ENCODE results near the gene IYD.

The IYD gene, protein sequence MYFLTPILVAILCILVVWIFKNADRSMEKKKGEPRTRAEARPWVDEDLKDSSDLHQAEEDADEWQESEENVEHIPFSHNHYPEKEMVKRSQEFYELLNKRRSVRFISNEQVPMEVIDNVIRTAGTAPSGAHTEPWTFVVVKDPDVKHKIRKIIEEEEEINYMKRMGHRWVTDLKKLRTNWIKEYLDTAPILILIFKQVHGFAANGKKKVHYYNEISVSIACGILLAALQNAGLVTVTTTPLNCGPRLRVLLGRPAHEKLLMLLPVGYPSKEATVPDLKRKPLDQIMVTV

DNA sequence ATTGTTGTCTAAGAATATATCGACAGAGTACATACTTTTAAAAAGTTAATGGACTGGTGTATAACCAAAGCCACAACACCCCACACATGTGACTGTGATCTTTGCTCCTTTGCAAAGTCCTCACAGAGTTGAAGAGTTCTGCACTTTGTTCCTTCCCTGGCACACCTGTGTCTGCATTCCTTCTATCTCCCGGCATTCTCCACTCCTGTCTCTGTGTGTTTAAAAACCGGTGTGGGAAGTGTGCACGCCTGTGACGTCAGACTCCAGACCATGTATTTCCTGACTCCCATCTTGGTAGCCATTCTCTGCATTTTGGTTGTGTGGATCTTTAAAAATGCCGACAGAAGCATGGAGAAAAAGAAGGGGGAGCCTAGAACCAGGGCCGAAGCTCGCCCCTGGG lies at the start of gene IYD:
Gene IYD (plus strand): TSS at position 251 of the 400 bp plus-strand sequence. CDS start 20 bp downstream, at position 271.
- DNase-seq, result no peak

DNA sequence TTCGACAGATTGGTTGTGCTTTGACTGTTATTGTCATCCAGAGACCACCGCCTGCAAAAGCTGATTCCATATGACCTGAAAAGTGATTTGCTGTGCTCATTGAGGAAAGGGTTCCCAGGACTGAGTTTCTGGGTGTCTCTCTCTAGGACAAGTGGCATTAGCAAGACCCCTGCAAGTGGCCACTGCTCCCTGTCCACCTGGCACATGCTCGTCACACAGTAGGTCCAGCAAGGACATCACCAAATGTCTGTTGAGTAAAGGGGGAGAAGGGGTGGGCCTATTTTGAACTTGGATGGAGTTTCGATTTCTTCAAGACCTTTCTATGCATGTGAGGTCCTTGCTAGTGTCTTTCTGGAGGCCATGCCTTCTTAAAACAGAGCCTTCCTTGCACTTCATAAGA lies 48.9 kb upstream of the IYD start:
- no peak for DNase-seq

DNA sequence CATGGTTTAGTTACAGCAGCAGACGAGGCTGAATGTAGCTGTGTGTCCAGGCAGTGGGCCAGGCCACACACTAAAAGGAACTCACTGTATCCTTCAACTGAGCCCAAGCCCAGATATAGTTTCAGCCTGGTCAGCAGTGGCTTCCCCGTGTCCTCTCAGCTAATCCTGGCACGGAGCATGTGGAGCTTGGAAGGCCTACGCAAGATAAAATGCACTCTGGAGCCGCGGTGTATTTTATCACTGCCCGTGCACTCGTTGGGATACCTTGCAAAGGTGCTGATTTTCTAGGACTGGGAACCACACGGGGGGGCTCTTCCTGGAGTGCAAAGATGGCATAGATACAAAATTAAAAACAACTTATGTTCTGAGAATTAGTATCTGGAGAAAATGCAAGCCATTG lies 48.4 kb upstream of the IYD start:
- DNase-seq, result no peak

DNA sequence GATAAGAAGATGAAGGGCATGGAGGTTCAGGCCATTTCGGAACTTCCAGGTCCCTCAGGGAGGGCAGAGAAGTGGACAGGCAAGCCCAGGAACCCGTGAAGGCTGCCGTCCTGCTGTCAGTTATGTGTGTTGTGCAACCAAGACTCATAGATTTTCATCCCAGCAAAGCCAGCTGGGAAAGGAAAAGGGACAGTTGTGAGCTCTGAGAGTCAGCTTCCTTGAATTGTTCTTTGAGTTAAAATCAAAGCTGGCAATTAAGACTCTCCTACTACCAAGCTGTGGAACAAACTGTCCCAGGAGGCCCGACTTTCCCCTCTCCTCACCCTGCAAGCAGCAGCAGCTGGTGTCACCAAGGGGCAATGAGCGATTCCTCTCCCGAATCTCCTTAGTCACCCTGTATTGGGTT lies 46.3 kb upstream of the IYD start:
- no peak for DNase-seq

DNA sequence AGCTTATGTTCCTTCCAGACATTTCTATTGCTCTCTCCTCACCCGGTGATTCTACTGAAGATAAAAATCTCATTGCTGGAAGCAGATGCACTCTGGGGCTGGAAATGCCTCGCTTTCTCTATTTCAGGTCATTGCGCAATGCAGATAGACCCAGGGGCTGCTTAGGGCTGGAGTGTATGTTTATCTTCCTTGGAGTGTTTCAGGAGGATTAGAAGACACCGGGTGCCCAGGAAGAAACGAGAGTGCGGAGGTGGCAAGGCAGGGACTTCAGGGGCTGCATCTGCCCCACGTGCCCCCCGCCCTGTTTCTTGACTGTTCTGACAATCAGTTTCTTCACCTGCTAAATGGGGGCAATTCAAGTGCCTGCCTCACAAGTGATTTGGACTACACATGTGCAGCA lies 45.6 kb upstream of the IYD start:
- no peak for DNase-seq

DNA sequence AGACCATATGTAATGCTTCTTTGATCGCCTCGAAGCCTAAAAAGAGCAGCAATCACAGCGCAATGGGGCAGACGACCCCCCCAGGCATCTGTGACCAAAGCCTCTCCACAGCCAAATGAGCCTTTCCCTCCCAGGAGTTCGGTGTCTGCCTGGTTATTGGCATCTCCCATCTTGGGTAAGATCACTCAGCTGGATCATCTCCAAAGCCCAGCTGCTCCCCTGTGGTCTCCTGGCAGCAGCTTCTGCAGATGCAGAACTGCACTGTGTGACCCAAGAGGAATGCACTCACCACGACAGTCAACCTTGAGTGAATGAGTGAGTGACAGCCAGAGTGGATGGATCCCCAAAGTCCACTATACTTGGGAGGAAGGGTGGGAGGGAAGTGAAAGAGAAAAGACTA lies 44.8 kb upstream of the IYD start:
- DNase-seq, result peak; percentile 2

DNA sequence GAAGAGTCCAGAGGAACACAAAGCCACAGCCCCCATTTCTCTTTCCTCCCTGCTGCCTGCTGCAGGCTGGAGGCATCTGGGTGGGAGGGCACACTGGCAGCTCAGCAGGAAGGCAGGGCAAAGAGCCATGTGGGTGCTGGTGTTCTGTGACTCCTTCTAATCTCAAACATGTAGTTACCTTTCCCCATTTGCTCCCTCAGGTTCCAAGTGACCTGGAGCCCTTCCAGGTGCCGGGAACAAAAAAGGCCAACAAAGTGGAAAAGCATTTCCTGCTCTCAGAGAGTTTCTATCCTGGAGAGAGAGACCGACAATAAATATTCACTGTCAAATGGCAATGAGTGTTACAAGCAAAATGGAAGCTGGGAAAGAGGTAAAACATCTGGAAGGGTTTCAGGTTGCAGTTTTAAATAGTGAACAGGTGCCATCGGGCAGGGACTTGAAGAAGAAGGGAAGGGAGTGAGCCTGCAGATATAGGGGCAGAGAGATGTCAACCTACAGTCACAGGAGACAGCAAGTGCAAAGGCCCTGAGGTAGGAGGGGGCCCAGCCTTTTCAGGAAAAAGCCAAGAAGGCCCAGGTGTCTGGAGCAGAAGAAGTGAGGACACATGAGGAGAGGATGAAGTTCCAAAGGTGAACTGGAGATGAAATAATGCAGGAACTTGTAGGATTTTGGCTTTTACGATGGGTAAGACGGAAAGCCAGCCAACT lies 43.6 kb upstream of the IYD start:
- peak; percentile 1 for DNase-seq

DNA sequence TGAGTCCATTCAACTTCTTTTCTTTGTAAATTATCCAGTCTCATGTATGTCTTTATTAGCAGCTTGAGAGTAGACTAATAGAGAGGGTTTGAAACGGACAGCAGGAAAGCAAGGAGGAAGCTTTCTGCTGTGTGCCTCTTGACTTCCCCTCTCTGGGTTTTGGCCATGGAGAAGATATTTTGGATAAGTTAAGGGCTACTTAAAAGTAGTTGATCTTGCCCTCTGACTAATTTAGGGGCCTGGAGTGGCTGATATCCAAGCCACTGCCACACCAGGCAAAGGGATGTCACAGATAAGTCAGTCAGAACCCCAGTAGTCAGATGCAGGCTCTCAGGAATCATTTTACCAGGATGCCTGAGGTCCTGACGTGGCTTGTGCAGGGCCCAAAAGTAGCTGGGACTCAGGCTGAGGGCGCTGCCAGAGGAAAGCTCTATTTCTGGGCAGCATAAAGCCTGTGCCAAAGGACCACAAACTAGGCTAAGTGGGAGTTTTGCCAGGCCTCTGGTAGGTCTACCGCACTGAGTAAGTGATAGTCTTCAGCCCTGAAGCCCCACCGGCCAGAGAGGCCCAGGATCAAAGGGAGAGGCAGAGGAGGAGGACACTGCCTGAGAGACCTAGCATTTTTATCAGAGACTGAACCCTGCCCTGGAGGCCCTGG lies 41.6 kb upstream of the IYD start:
- no peak for DNase-seq

DNA sequence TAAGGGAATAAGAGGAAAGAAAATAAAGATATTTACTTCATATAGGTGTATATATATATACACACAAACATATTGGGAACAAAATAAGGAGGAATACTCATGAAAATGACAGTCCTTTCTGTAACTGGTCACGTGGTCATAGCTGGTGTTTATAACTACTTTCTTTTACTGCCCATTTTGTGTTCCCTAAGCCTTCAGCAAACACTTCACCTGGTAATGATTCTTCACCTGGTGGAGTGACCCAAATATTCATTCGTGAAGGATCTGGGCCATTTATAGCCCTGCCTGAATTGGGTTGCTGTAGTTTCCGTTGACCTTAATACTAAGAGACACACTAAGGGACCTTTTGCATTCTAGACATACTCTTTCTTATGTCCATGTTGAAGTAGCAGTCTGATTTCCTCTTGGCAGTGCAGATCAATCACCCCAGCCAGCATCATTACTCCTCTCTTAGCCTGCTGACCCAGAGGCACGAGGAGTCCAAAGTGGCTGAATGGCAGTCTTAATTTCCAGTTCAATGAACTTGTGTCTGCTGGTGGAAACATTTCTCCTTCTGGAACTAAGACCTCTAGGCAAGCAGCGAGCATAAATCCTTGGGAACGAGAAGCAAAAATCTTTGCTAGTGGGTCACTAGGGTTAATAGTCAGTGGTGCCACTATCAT lies 39.9 kb upstream of the IYD start:
- peak; percentile 5 for DNase-seq

DNA sequence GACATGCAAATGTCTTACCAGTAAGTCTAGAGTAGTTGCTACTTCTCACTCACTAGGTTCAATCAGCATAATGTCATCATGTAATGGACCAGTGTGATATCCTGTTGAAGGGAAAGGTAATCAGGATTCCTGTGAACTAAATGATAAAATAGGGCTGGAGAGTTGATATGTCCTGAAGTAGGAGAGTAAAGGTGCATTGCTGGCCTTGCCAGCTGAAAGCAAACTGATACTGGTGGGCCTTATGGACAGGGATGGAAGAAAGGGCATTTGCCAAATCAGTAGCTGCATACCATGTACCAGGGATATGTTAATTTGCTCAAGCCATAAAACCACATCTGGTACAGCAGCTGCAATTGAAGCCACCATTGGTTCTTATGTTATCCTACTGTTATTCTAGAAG lies 37.5 kb upstream of the IYD start:
- no peak for DNase-seq

DNA sequence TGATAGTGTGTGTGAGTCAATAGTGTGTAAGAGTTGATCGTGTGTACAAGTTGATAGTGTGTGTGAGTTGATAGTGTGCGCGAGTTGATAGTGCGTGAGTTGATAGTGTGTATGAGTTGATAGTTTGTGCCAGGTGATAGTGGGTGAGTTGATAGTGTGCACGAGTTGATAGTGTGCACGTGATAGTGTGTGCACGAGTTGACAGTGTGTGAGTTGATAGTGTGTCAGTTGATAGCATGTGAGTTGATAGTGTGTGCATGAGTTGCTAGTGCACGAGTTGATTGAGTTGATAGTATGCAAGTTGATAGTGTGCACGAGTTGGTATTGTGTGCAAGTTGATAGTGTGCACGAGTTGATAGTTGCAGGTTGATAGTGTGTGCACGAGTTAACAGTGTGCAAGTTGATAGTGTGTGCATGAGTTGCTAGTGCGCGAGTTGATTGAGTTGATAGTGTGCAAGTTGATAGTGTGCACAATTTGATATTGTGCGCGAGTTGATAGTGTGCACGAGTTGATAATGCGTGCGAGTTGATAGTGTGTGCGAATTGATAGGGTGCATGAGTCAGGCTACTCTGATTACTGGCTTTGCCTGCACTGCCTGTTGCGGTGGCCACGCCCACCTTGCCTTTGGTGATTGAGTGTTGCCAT lies 35.8 kb upstream of the IYD start:
- DNase-seq, result no peak

DNA sequence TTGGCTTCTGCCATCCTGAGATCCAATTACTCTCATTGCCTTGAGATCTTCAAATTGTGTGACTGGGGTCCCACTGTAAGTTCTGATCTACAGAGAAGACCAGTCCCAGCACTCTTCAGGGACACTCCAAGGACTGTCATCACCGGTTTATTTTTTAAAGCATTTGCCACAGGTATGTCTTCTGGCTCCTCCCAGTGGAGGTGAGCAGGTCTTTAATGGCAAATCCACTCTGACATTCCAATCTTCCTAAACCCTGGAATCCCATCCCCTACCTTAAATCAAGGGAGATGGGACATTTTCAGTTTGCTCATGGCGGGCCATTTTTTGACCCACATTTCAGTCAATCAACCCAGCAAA lies 35.2 kb upstream of the IYD start:
- DNase-seq, result no peak

DNA sequence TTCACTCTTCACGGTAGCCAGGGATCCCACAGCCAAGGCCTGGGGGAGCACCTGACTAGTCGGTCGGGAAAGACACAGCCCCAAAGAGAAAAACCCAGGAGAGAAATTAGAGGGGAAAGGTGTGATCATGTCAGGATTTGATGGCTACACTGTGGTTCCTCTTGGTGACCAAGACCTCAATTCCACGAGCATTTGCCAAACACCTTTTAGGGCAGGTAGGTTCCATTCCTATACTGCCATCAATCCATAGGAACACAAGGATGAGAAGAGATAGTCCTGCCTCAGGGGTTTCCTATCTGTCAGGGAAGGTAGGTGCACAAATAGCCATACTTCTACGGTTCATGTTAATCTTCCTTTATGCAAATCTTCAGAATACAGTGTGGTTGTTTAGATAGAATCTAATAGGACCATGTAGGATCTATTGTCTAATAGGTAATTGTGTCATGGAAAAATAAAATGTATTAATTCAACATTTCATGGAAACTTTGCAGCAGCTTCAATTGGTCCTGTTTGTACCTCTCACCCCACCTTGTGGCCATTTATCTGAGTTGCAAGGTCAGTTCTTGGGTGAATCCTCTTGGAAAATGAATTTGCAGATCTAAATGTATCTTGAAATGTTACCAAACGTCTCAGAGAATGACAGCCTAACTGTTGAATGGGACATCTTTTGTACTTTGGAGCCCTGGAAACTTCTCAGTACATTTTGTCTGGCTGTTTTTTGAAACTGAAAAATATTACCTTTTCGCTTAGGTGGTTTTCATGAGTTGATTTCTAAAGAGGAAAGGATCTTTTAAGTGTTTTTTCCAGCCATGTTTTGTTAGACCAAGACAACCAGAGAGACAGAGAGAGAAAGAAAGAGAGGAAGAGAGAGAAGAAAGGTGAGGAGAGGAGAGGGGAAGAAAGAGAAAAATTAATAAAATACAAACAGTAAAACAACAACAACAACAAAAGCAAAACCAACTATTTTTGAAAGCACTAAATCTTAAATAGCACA lies 33.7 kb upstream of the IYD start:
- peak; percentile 58 for DNase-seq

DNA sequence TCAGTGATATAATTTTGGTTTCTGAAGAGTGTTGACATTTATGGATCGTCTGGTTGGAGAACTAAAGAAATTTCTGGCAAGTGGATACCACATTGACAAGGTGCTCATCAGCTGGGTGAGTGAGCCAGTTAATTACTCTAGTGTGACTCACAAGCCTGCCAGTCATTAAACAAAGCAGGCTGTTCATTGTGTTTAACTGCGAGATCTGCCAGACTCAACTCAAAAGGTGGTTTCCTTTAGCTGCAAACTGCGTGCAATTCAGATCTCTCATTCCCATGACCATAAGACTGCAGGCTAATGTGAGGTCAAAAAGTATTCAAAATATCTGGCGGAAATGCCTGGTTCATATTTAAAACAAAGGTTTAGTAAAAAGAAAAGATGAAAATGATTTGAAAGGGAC lies 32.5 kb upstream of the IYD start:
- no peak for DNase-seq

DNA sequence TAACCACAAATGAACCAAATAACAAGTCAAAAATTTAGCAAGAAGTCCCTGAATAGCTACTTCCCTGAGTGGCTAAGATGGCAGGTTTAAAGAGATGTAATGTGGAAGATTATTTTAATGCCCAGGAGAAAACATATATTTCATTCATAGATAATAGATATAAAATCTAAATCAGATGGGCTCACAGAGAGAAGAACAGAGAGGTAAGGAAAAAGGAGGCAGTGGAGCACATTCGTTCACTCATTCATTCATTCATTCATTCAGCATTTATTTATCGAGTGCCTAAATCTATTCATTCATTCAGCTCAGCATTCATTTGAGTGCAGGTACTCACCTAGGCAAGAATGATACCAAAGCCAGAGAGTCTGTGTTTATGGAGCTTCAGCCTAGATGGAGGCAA lies 32.1 kb upstream of the IYD start:
- DNase-seq, result no peak

DNA sequence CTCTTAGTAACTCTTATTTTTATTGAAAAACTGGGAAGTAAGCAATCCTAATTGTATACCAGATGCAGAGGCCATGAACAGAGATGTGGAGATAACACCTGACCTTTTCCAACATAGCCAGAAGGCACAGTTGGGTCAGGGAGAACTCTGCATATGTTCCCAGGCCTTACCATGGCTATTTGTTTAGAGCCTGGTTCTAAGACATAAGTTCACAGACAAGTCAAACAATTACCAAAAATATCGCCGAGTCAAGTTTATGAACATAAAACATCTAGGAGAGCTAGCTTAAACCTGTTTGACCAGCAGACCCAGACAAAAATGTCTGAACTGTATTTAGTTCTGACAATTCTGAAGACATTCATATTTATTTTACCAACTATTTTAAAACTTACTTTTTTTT lies 26.7 kb upstream of the IYD start:
- no peak for DNase-seq

DNA sequence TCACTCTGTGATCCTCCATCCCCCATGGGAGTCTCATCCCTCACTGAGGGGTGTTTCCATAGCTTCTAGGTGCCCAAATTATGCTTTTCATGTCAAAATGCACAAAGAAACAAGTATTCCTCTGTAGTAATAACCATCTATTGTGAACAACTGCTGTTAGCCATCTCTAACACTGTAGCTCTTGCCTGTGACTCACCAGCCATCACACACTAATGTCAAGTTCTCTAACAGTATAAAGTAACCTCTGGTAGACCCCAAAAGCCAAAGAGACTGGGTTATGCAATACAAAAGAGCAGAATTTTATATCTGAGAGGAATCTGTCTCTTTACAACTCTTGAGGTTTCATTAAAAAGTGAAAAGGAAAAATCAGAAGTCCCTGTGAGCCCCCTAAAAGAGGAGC lies 25.4 kb upstream of the IYD start:
- DNase-seq, result no peak

DNA sequence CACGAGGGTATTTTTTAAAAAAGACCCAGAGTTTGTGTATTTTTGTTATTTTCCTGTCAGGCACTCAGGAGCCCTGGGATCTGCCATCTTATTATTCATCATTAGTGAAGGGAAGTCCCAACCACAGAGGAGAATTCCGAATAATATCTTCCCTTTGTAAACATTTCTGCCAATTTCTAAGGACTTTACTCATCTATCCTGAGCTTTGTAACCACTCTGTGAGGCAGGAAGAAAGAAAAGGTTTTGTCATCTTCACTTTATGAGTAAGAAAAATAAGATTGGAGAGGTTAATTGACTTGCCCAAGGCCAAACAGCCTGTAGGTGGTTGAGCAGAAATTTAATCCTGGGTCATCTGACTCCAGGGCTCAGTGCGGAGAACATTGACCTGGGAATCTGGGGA lies 23.0 kb upstream of the IYD start:
- DNase-seq, result no peak

DNA sequence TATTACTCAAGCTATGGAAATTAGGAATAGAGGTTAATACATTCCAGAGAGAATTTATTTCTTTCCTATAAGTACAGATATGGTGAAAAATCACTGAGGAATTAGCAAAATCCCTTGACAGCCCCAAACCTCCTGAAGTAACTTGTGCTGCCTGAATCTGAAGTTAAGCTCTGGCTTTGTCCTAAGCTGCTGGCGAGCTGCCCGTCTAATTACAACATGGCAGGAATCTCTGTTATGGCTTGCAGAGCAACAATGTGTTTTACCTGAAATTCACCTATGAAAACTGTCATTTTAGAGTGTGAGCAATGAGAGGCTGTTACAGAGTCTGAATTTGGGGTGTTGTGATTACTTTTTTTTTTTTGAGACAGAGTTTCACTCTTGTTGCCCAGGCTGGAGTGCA lies 22.5 kb upstream of the IYD start:
- DNase-seq, result no peak

DNA sequence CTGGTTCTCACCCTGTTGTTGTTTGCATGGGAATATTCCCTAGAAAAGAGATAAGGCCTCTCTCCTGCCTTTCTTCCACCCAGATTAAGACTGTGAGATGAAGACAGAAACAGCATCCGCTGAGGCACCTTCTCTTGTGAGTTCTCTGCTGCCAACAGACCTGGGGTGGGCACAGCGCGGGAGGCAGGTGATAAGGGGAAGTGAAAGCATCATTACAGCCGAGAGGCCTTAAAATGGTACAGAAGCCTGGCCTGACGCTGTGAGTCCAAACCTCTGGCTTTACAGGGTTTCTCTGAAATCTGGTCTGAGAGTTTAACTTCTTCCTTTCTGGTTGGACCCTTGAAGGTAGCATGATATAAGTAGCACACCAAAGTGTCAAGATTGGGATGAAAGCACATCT lies 21.0 kb upstream of the IYD start:
- no peak for DNase-seq

DNA sequence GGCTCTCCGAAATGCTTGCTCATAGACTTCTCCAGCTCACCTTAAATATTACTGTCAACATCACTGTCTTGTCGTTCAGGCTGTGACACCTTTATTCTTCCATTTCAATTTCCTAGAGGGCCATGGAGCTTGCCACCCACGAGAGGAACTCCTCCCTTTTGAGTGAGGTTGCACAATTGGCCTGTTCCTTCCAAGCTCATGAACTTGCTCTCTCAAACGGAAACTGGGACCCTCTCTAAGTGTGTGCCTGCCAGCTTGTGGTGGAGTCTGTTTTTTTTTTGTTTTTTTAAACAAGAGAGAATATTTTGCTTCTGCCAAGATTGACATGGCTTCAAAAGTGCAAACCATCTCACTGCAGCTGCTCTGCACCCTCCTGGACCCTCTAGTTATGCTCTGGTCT lies 19.3 kb upstream of the IYD start:
- DNase-seq, result no peak

Data from NCI-H1092 treated with DMSO at 0.1 percent for 48 hours (cell line).